ENCODE measurements around the gene NFATC3.
A peak's percentile ranks its signal among the peaks of the same experiment; 100 is the strongest.

The NFATC3 gene

DNA sequence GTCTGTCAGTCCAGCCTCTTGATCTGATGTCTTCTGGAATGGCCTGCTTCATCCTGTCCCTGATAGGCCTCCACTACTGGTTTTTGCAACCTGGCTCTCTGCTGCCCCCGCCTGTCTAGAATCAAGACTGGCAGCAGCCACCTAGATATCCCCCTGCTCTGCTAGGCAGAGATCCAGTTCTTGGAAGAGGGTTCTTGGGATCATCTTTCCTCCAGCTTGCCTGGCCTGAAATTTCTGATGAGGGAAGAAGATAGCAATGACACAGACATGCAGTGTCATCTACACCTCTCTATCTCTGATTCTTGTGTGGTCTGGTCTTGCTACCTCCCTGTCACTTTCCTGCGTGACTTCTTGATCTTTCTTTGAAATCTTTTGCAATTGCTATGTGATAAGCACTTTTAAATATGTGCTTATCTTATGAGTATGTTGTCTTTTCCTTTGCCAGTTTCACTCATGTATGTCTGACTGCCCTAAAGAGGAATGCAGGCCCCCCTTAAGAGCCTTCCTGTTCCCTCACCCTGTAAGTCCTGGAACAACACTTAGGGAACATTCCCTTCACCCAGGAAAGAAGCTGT lies 20.3 kb upstream of the NFATC3 start:
- TF ChIP-seq, protein P1, sequence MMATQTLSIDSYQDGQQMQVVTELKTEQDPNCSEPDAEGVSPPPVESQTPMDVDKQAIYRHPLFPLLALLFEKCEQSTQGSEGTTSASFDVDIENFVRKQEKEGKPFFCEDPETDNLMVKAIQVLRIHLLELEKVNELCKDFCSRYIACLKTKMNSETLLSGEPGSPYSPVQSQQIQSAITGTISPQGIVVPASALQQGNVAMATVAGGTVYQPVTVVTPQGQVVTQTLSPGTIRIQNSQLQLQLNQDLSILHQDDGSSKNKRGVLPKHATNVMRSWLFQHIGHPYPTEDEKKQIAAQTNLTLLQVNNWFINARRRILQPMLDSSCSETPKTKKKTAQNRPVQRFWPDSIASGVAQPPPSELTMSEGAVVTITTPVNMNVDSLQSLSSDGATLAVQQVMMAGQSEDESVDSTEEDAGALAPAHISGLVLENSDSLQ (IDR thresholded peaks at IDR 0.05): peak; percentile 31; the same call in 1 of the 2 replicates
- no peak for TF ChIP-seq BHLHE40 (IDR thresholded peaks at IDR 0.05; ENCODE audit: borderline replicate concordance)
- DNase-seq (ENCODE audit: extremely low spot score): peak; percentile 79
- CTCF ChIA-PET: interaction anchor here (0.6 to 1.2 kb wide), 4 partner anchors 10 to 212 kb away, joined by 3 to 4 read pairs (median 3); partner anchors contain the start of gene NFATC3
- POLR2A ChIA-PET: no interaction called here

DNA sequence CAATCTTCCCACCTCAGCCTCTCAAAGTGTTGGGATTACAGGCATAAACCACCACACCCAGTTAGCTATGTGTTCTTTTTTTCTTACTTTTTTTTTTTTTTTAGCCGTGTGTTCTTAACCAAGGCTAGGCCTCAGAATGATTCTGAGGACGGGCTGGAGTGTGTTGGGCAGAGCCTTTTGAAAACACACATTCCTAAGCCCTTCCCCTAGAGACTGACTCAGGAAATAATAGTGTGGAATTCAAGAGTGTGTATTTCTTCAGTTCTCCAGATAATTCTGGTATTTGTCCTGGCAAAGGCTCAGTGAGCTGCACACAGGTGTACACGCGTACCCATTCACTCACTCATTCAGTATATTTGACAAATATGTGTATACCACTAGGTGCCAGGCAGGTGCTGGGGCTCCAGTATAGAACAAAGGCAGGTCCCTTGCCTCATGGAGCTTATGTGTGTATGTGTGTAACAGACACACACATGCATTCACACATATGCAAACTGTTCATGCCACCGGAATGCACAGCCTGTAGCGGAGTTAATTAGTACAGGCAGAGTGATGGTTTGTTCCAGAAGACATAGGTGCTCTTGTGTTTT lies 19.4 kb upstream of the NFATC3 start:
- TF ChIP-seq, protein P1 (IDR thresholded peaks at IDR 0.05): no peak
- no peak for TF ChIP-seq ARNT (IDR thresholded peaks at IDR 0.05)
- DNase-seq (ENCODE audit: extremely low spot score): no peak
- ChIA-PET POLR2A (no interaction called here), CTCF (interaction anchor here (0.6 to 1.5 kb wide), 3 partner anchors 19 to 213 kb away, joined by 3 read pairs; partner anchors contain the start of gene NFATC3)

DNA sequence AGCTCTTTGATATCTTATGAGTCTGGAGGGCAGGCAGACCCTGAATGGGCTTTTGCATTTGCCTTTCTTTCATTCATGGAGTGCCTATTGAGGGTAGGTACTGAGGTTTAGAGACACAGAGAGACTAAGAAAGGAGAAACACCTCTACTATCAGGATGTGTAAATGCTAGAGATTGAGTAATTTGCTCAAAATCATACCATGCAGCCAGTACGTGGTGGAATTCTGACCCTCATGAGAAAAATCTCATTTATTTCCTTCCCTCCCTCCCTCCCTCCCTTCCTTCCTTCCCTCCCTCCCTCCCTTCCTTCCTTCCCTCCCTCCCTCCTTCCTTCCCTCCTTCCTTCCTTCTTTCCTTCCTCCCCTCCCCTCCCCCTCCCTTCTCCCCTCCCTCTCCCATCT lies 18.4 kb upstream of the NFATC3 start:
- TF ChIP-seq CTBP1 (IDR thresholded peaks at IDR 0.05; ENCODE audit: borderline replicate concordance): no peak
- no peak for TF ChIP-seq ELF4 (IDR thresholded peaks at IDR 0.05)
- no peak for TF ChIP-seq BHLHE40 (IDR thresholded peaks at IDR 0.05; ENCODE audit: borderline replicate concordance)
- TF ChIP-seq L3MBTL2 (conservative IDR thresholded peaks at IDR 0.05): no peak
- TF ChIP-seq FOXK2 (IDR thresholded peaks at IDR 0.05): no peak
- no peak for TF ChIP-seq SP1 (IDR thresholded peaks at IDR 0.05)
- TF ChIP-seq ZNF384 (IDR thresholded peaks at IDR 0.05): no peak
- no peak for TF ChIP-seq NFRKB (IDR thresholded peaks at IDR 0.05)
- TF ChIP-seq LEF1 (IDR thresholded peaks at IDR 0.05; ENCODE audit: borderline replicate concordance): no peak
- TF ChIP-seq ARNT (IDR thresholded peaks at IDR 0.05): no peak
- TF ChIP-seq FOXM1 (IDR thresholded peaks at IDR 0.05; ENCODE audit: borderline replicate concordance): no peak
- TF ChIP-seq TARDBP (IDR thresholded peaks at IDR 0.05): no peak
- TF ChIP-seq, protein P1 (IDR thresholded peaks at IDR 0.05): no peak
- no peak for TF ChIP-seq HDGF (IDR thresholded peaks at IDR 0.05; ENCODE audit: borderline replicate concordance)
- no peak for TF ChIP-seq SUZ12 (IDR thresholded peaks at IDR 0.05)
- no peak for TF ChIP-seq FOXA1 (IDR thresholded peaks at IDR 0.05)
- ChIA-PET POLR2A (no interaction called here), CTCF (interaction anchor here (1.5 kb wide), 1 partner anchor 101 kb away, joined by 3 read pairs; no protein-coding TSS in a partner anchor)
- DNase-seq (ENCODE audit: extremely low spot score): no peak

DNA sequence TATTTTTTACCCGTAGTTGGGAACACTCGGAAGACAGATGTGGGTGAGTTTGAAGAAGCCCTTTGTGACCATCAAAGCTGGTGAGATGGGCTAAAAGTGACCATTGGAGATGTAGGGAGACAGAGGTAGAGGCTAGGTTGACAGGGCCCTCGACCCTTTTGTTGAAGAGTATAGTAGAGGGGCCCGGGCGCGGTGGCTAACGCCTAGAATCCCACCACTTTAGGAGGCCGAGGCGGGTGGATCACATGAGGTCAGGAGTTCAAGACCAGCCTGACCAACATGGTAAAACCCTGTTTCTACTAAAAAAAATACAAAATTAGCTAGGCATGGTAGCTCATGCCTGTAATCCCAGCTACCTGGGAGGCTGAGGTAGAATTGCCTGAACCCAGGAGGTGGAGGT lies 16.2 kb upstream of the NFATC3 start:
- DNase-seq (ENCODE audit: extremely low spot score): no peak
- TF ChIP-seq TARDBP (IDR thresholded peaks at IDR 0.05) (no peak), CTBP1 (IDR thresholded peaks at IDR 0.05; ENCODE audit: borderline replicate concordance) (no peak), ZNF384 (IDR thresholded peaks at IDR 0.05) (no peak), FOXM1 (IDR thresholded peaks at IDR 0.05; ENCODE audit: borderline replicate concordance) (no peak), SP1 (IDR thresholded peaks at IDR 0.05) (no peak), NFRKB (IDR thresholded peaks at IDR 0.05) (no peak), SUZ12 (IDR thresholded peaks at IDR 0.05) (no peak), ELF4 (IDR thresholded peaks at IDR 0.05) (no peak), LEF1 (IDR thresholded peaks at IDR 0.05; ENCODE audit: borderline replicate concordance) (no peak), FOXA1 (IDR thresholded peaks at IDR 0.05) (no peak), ARNT (IDR thresholded peaks at IDR 0.05) (no peak), BHLHE40 (IDR thresholded peaks at IDR 0.05; ENCODE audit: borderline replicate concordance) (no peak), FOXK2 (IDR thresholded peaks at IDR 0.05) (no peak), L3MBTL2 (conservative IDR thresholded peaks at IDR 0.05) (no peak), HDGF (IDR thresholded peaks at IDR 0.05; ENCODE audit: borderline replicate concordance) (no peak)
- TF ChIP-seq, protein P1 (IDR thresholded peaks at IDR 0.05): no peak
- CTCF ChIA-PET: interaction anchor here (1.0 kb wide), 1 partner anchor 25 kb away, joined by 3 read pairs; no protein-coding TSS in a partner anchor
- POLR2A ChIA-PET: no interaction called here

DNA sequence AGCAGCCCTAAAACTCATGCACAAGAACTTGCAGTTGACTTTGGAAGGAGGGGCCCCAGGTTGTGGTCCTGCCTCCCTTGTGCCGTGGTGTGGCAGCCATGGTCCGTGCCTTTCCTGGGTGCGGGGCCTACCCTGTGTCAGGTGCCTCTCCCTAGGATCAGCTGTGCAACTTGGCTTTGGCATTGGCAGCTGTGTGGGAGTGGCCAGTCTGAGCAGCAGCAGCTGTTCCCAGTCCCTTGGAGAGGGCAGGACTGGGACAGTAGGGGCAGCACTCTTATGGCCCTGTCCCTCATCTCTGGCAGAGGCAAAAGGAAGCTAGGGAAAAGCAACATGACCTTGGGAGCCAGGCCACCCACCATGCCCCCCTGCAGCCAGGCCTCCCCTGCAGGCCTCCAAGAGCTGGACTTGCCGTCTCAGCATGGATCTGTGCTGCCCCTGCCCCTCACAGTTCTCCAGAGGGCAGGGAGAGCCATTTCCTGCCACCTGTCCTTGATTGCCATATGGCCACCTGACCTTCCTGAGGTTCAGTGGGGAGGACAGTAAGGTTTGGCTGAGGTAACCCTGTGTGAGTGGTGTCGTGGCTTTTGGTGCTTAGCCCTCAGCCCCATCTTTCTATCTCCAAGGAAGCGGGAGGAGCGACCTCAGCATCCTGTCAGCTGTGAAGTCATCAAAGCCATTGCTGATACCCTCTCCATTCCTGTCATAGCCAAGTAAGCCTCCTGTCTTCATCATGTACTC lies 15.5 kb upstream of the NFATC3 start:
- DNase-seq (ENCODE audit: extremely low spot score): no peak
- TF ChIP-seq, protein P1 (IDR thresholded peaks at IDR 0.05): no peak
- TF ChIP-seq LEF1 (IDR thresholded peaks at IDR 0.05; ENCODE audit: borderline replicate concordance): no peak
- TF ChIP-seq FOXM1 (IDR thresholded peaks at IDR 0.05; ENCODE audit: borderline replicate concordance): no peak
- no peak for TF ChIP-seq TARDBP (IDR thresholded peaks at IDR 0.05)
- no peak for TF ChIP-seq BHLHE40 (IDR thresholded peaks at IDR 0.05; ENCODE audit: borderline replicate concordance)
- TF ChIP-seq ELF4 (IDR thresholded peaks at IDR 0.05): no peak
- TF ChIP-seq FOXA1 (IDR thresholded peaks at IDR 0.05): no peak
- TF ChIP-seq NFRKB (IDR thresholded peaks at IDR 0.05): no peak
- TF ChIP-seq SP1 (IDR thresholded peaks at IDR 0.05): no peak
- TF ChIP-seq HDGF (IDR thresholded peaks at IDR 0.05; ENCODE audit: borderline replicate concordance): no peak
- TF ChIP-seq L3MBTL2 (conservative IDR thresholded peaks at IDR 0.05): no peak
- no peak for TF ChIP-seq ZNF384 (IDR thresholded peaks at IDR 0.05)
- no peak for TF ChIP-seq SUZ12 (IDR thresholded peaks at IDR 0.05)
- no peak for TF ChIP-seq ARNT (IDR thresholded peaks at IDR 0.05)
- TF ChIP-seq FOXK2 (IDR thresholded peaks at IDR 0.05): no peak
- TF ChIP-seq CTBP1 (IDR thresholded peaks at IDR 0.05; ENCODE audit: borderline replicate concordance): no peak
- CTCF ChIA-PET: no interaction called here

More for the DNA sequence above, 15.5 kb upstream of the NFATC3 start:
- POLR2A ChIA-PET: no interaction called here

Measured in HEK293T (cell line).